ENCODE measurements around the gene LCP2.

GRCh38 chr5:170268153-170268689 is 29.4 kb downstream of the LCP2 start:
- TF ChIP-seq CTCF (IDR thresholded peaks at IDR 0.05), result peak in 1 of 6 experiments; percentile 7
- TF ChIP-seq POLR2A (IDR thresholded peaks at IDR 0.05), result no peak
